Mesendoderm (in vitro differentiated cells): ENCODE measurements around the gene PRIM2.
"Not testable (repeated sequence)": the region's sequence is repeated elsewhere in the genome, so short reads cannot be mapped to it uniquely, and the experiment has no call there.

Source experiments
- DNase-seq: peaks from one replicate; pipeline ENCODE4 v3.0.0; 2013
- H2AK5ac ChIP-seq: 2 replicates; pipeline ENCODE4 v1.6.1; 2013; ENCODE audit warnings: low read length, inconsistent platforms
- H2BK120ac ChIP-seq: 2 replicates; pipeline ENCODE4 v1.6.1; 2013; ENCODE audit warnings: low read depth, mild to moderate bottlenecking, low read length, moderate library complexity, mixed read lengths
- H2BK15ac ChIP-seq: replicated peaks from 2 replicates; pipeline ENCODE4 v1.6.1; 2013; ENCODE audit warnings: low read depth, mild to moderate bottlenecking, moderate library complexity
- H2BK5ac ChIP-seq: 2 replicates; pipeline ENCODE4 v1.6.1; 2013; ENCODE audit warnings: low read length, inconsistent platforms
- H3K18ac ChIP-seq: 2 replicates; pipeline ENCODE4 v1.6.1; 2013; ENCODE audit warnings: mild to moderate bottlenecking, low read length, mixed read lengths
- H3K23ac ChIP-seq: one replicate; pipeline ENCODE4 v1.6.1; 2013; ENCODE audit warnings: low read length
- H3K27ac ChIP-seq: 2 replicates; pipeline ENCODE4 v1.5.1; 2013; ENCODE audit warnings: low read depth, mild to moderate bottlenecking, inconsistent platforms, low read length, moderate library complexity
- H3K27me3 ChIP-seq: 2 replicates; pipeline ENCODE4 v1.6.1; 2013; ENCODE audit warnings: low read length, control low read depth, mild to moderate bottlenecking, inconsistent platforms; ENCODE audit not compliant: insufficient read depth, poor library complexity
- H3K36me3 ChIP-seq: 2 replicates; pipeline ENCODE4 v1.6.1; 2013; ENCODE audit warnings: low read length, inconsistent platforms; ENCODE audit not compliant: control insufficient read depth, insufficient read depth
- H3K4ac ChIP-seq: one replicate; pipeline ENCODE4 v1.6.1; 2013; ENCODE audit warnings: low read depth, mild to moderate bottlenecking, low read length, moderate library complexity
- H3K4me1 ChIP-seq: 2 replicates; pipeline ENCODE4 v1.6.1; 2013; ENCODE audit warnings: low read depth, low read length, inconsistent platforms; ENCODE audit not compliant: control insufficient read depth
- H3K4me2 ChIP-seq: 2 replicates; pipeline ENCODE4 v1.6.1; 2013; ENCODE audit warnings: low read length
- H3K4me3 ChIP-seq: 2 replicates; pipeline ENCODE4 v1.5.1; 2013; ENCODE audit warnings: mild to moderate bottlenecking, low read length
- H3K56ac ChIP-seq: one replicate; pipeline ENCODE4 v1.6.1; 2013; ENCODE audit warnings: low read length
- H3K79me1 ChIP-seq: 2 replicates; pipeline ENCODE4 v1.6.1; 2013; ENCODE audit warnings: low read length, inconsistent platforms
- H3K79me2 ChIP-seq: 2 replicates; pipeline ENCODE4 v1.6.1; 2013; ENCODE audit warnings: mild to moderate bottlenecking, low read length; ENCODE audit not compliant: control insufficient read depth, insufficient read depth
- H3K9ac ChIP-seq: 2 replicates; pipeline ENCODE4 v1.6.1; 2013; ENCODE audit warnings: low read length, inconsistent platforms
- H4K5ac ChIP-seq: one replicate; pipeline ENCODE4 v1.6.1; 2013; ENCODE audit warnings: low read length
- H4K8ac ChIP-seq: one replicate; pipeline ENCODE4 v1.6.1; 2013; ENCODE audit warnings: low read depth, mild to moderate bottlenecking, control low read depth, low read length, moderate library complexity
- WGBS: extraction: QIAGEN DNeasy Blood & Tissue Kit; methylation state at CpG from one replicate; pipeline ENCODE4 v1.1.7; 2013; ENCODE audit warnings: low lambda C conversion rate, missing lambda C conversion rate; ENCODE audit not compliant: insufficient coverage; ENCODE audit errors: extremely low coverage; 5-methylcytosine and 5-hydroxymethylcytosine counted together

PRIM2 gene

GRCh38 chr6:57668108-57668507 is 350.7 kb downstream of the PRIM2 start:
- H3K4me1 ChIP-seq, H4K5ac ChIP-seq, H3K4me3 ChIP-seq, H3K56ac ChIP-seq, H3K23ac ChIP-seq, H3K9ac ChIP-seq, H3K79me1 ChIP-seq, DNase-seq, H3K36me3 ChIP-seq, H2BK15ac ChIP-seq, H4K8ac ChIP-seq, H3K27ac ChIP-seq, H2BK5ac ChIP-seq, H3K79me2 ChIP-seq, H2BK120ac ChIP-seq, H3K4me2 ChIP-seq, H3K27me3 ChIP-seq, H2AK5ac ChIP-seq, H3K18ac ChIP-seq, H3K4ac ChIP-seq: not testable (repeated sequence)

DNA sequence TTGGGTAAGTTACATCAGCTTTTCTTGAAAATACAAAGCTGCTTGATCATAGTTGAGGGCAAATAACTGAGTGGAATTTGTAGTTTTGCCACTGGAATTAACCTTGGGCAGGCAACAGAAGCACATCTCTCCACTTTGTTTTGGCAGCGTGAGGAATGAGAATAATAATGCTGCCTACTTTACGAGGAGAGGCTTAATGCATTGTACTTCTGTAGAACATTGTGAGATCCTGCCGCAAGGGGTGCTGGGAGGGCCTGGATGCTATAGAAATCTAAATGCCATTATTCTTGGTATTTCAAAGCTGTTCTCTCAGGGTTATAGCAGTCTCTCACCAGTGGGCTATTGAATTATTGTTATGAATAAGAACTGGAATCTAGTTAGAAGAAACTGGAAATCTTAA is 353.8 kb downstream of the PRIM2 start:
- no CpG with 5 or more reads among the region's 3 CpGs for WGBS
- not testable (repeated sequence) for DNase-seq

DNA sequence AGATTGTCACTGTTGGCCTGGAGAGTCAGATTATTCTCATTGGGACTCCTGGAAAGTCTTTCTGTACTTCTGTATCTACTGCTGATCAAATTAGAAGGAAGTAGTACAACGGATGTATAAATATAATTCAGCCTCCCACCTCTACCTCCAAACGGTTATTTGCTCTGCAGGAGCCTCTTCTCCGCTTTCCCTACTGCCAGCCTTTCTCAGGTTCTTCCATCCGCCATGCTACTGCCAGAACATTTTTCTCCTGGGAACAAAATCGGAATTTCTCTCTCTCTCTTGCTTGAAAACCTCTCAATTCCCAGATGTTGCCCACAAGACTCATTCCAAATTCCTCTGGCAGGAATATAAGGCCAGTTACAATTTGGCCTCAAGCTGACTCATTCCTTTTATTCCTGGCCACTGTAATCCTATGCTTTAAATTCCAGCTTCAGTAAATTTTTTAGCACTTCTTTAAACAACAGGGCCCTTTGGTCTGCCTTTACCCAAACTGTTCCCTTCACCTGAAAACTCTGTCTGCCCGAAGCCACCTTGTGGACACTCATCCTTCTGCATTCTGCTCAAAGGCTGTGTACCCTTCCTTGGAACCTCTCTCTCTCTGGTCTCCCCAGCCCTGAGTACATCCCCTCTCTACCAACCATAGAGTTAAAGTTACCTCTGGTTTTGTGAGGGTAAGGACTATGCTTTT is 354.7 kb downstream of the PRIM2 start:
- not testable (repeated sequence) for H3K79me1 ChIP-seq, H2BK5ac ChIP-seq, H3K4ac ChIP-seq, H3K56ac ChIP-seq, H3K23ac ChIP-seq, H3K4me3 ChIP-seq, H2BK15ac ChIP-seq, H3K36me3 ChIP-seq, H2BK120ac ChIP-seq, H4K8ac ChIP-seq, H3K27ac ChIP-seq, H3K4me2 ChIP-seq, H3K79me2 ChIP-seq, H4K5ac ChIP-seq, H2AK5ac ChIP-seq, H3K18ac ChIP-seq, H3K4me1 ChIP-seq, H3K9ac ChIP-seq, H3K27me3 ChIP-seq
- no CpG with 5 or more reads among the region's 6 CpGs for WGBS
- peak; percentile 72 for DNase-seq

More for the DNA sequence above, 353.8 kb downstream of the PRIM2 start:
- not testable (repeated sequence) for H3K4ac ChIP-seq, H2BK15ac ChIP-seq, H3K18ac ChIP-seq, H3K79me2 ChIP-seq, H3K4me2 ChIP-seq, H2AK5ac ChIP-seq, H2BK5ac ChIP-seq, H2BK120ac ChIP-seq, H4K5ac ChIP-seq, H3K9ac ChIP-seq, H3K56ac ChIP-seq, H3K4me3 ChIP-seq, H3K79me1 ChIP-seq, H3K4me1 ChIP-seq, H3K27ac ChIP-seq, H3K36me3 ChIP-seq, H3K23ac ChIP-seq, H3K27me3 ChIP-seq, H4K8ac ChIP-seq

- H2BK120ac ChIP-seq, H3K27me3 ChIP-seq, H3K4me2 ChIP-seq, H3K4me3 ChIP-seq, H3K23ac ChIP-seq, H3K79me1 ChIP-seq, H4K8ac ChIP-seq, H3K27ac ChIP-seq, H3K18ac ChIP-seq, H2BK5ac ChIP-seq, H3K56ac ChIP-seq, H2AK5ac ChIP-seq, H2BK15ac ChIP-seq, H3K4ac ChIP-seq, H3K36me3 ChIP-seq, H3K79me2 ChIP-seq, H3K4me1 ChIP-seq, H4K5ac ChIP-seq, H3K9ac ChIP-seq: not testable (repeated sequence)
- WGBS = no CpG with 5 or more reads among the region's 1 CpG
- peak; percentile 63 for DNase-seq
These were observed 355.9 kb downstream of the PRIM2 start for GRCh38 chr6:57673281-57673680.

DNA sequence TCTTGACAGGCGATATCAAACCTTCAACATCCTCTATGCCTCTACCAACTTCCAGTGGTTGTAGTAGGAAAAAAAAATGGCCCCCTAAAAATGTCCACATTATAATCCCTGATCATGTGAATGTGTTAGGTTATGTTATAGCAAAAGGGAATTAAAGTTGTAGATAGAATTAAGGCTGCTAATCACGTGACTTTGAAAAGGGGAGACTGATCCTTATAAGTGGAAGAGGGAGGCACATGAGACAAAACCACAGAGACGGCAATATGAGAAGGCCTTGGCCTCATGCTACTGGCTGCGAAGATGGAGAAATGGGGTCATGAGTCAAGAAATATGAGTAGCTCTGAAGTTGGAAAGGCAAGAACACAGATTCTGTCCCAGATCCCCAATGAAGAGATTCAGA is 358.0 kb downstream of the PRIM2 start:
- H2BK120ac ChIP-seq, H3K36me3 ChIP-seq, H3K27ac ChIP-seq, H3K4me3 ChIP-seq, H4K8ac ChIP-seq, H2BK15ac ChIP-seq, H4K5ac ChIP-seq, H3K4ac ChIP-seq, H3K56ac ChIP-seq, H3K27me3 ChIP-seq, H3K23ac ChIP-seq, DNase-seq, H3K79me2 ChIP-seq, H3K18ac ChIP-seq, H3K4me1 ChIP-seq, H2AK5ac ChIP-seq, H3K4me2 ChIP-seq, H3K9ac ChIP-seq, H2BK5ac ChIP-seq, H3K79me1 ChIP-seq: not testable (repeated sequence)
- WGBS = no CpG with 5 or more reads among the region's 4 CpGs

DNA sequence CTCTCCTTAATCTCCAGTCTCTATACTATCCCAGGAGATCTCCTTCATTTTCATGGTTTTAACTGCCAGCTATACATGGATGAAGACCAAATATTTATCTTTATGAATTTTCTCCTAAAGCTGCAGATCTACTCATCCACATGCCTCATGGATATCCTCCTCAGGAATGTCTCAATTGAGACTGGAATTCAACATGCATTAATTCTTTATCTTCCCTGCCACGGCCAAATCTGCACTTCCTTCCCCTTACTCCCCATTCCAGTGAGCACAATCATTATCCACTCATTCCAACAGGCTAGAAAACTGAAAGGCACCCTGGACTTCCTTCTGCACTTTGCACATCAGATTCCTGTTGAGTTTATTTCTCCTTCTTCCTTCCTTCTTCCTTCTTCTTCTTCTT is 379.0 kb downstream of the PRIM2 start:
- WGBS = no CpG with 5 or more reads among the region's 1 CpG
- not testable (repeated sequence) for H4K8ac ChIP-seq, H2BK120ac ChIP-seq, H3K4me1 ChIP-seq, H3K9ac ChIP-seq, H3K36me3 ChIP-seq, H3K79me2 ChIP-seq, H3K18ac ChIP-seq, H3K27ac ChIP-seq, H3K4me3 ChIP-seq, H3K23ac ChIP-seq, H2BK15ac ChIP-seq, H4K5ac ChIP-seq, H3K27me3 ChIP-seq, H2BK5ac ChIP-seq, DNase-seq, H3K79me1 ChIP-seq, H3K4me2 ChIP-seq, H3K4ac ChIP-seq, H3K56ac ChIP-seq, H2AK5ac ChIP-seq
